Heart left ventricle (tissue), 16 donors: ENCODE data around the gene HS1BP3. TPM values are rescaled to one million over a fixed set of nuclear protein-coding genes. Genes with fewer than 3 reads are reported as not detected.

Source experiments
- ATAC-seq, 4 donors: fragments of 200-7000 bp; cut with Tn5 transposase; one replicate each; pipeline ENCODE4 v1.9.1; 2020 to 2022; ENCODE audit warnings: moderate library complexity in 4 of 4, mild to moderate bottlenecking in 3 of 4, moderate number of reproducible peaks in 1 of 4
- DNase-seq, 5 donors: peaks; one replicate each; pipeline ENCODE4 v3.0.0-alpha.2; 2020
- H3K27ac ChIP-seq, 12 donors: fragments of 200-600 bp; sonication (generic) in 4 of 12; one replicate each; pipeline versions ENCODE4 v1.5.0 to v1.8.0; 2016 to 2022; ENCODE audit warnings: mild to moderate bottlenecking in 2 of 12
- H3K27me3 ChIP-seq, 9 donors: fragments of 200-600 bp; sonication (generic) in 2 of 9; one replicate each; pipeline versions ENCODE4 v1.5.1 to v1.8.0; 2016 to 2022; ENCODE audit warnings: mild to moderate bottlenecking in 3 of 9
- H3K36me3 ChIP-seq, 9 donors: fragments of 200-600 bp; sonication (generic) in 2 of 9; one replicate each; pipeline versions ENCODE4 v1.5.0 to v1.8.0; 2018 to 2022; ENCODE audit warnings: mild to moderate bottlenecking in 2 of 9
- H3K4me1 ChIP-seq, 12 donors: fragments of 200-600 bp; sonication (generic) in 4 of 12; one replicate each; pipeline versions ENCODE4 v1.5.0 to v1.8.0; 2016 to 2022; ENCODE audit warnings: mild to moderate bottlenecking in 3 of 12
- H3K4me3 ChIP-seq, 12 donors: fragments of 200-600 bp; sonication (generic) in 4 of 12; one replicate each; pipeline versions ENCODE4 v1.5.0 to v1.8.0; 2017 to 2022; ENCODE audit warnings: mild to moderate bottlenecking in 9 of 12, moderate library complexity in 4 of 12
- H3K9me3 ChIP-seq, 12 donors: fragments of 200-600 bp; sonication (generic) in 4 of 12; one replicate each; pipeline versions ENCODE4 v1.5.0 to v1.8.0; 2016 to 2022; ENCODE audit warnings: mild to moderate bottlenecking in 1 of 12
- CTCF ChIP-seq, 12 donors: fragments of 200-600 bp; sonication (generic) in 4 of 12; IDR thresholded peaks; one replicate each; pipeline versions ENCODE4 v1.5.0 to v1.8.0; 2018 to 2022; ENCODE audit warnings: antibody characterized with exemption in 12 of 12, mild to moderate bottlenecking in 5 of 12
- POLR2A ChIP-seq, 2 donors: fragments of 450-650 bp; IDR thresholded peaks; one replicate each; pipeline ENCODE4 v1.6.1; 2017; ENCODE audit warnings: antibody characterized with exemption in 2 of 2, mild to moderate bottlenecking in 2 of 2, moderate library complexity in 2 of 2
- WGBS, 4 donors: extraction: QIAGEN DNeasy Blood & Tissue Kit in 2 of 4; methylation state at CpG; one replicate each; pipeline versions ENCODE4 v1.1.5 to v1.1.7; 2013 to 2018; 5-methylcytosine and 5-hydroxymethylcytosine counted together
- intact Hi-C, 10 donors: fragments of 100-400 bp; cut with DNase I; formaldehyde crosslinking; loops; one replicate each; pipeline versions ENCODE4 v1.11.1 to v1.14.2; 2022
- polyA plus RNA-seq, 2 donors: library from polyadenylated mRNA; stranded (reverse); fragments of 200-250 nt; gene quantifications; one replicate each; pipeline ENCODE4 v1.2.3, GENCODE V29; 2013
- total RNA-seq, 9 donors: library from RNA; depleted of rRNA in 2 of 9; stranded (reverse); fragments of >200 nt in 2 of 9; fragmentation: NEBNext Ultra II Directional in 3 of 9; extraction: Animal tissue kit (Norgen Biotek cat#: 25700) in 3 of 9; gene quantifications; one replicate each; pipeline versions ENCODE4 v1.1.0 to v1.2.4, GENCODE V29; 2016 to 2023
- donor health status: ischemic (EF 13 %, LVEDD 7.1; RV severe dilation, severe dysfunction).
- donor health status: healthy with polysubstance abuse.
- donor health status: DM: no; HTN: yes; CAD: no.
- donor health status: DM: no; HTN: no; CAD: no.
- donor health status: ischemic (EF 25% LVEDD 6.9; RV normal size, moderate dysfunction).
- donor health status: ischemic (EF 25% LVEDD 5.7; RV mildly dilated, moderate dysfunction).
- donor health status: healthy.
- donor health status: DM: yes; HTN: yes; CAD: no.
- donor health status: ischemic (EF 35%, LVEDD 5.7; RV mildly dilated, moderate dysfunction).
- donor health status: nonischemic (EF 11% LVEDD 7.7; RV severe dilation, severe dysfunction).
- donor health status: DM: yes; HTN: yes; CAD: no.
- donor health status: PGD.
- donor health status: ischemic (EF 29% LVEDD 5.4; RV normal size, mild dysfunction).
- donor health status: nonischemic (EF 23%, LVEDD 6.1; RV moderate dilation, normal function).

HS1BP3 gene
- total and polyA plus RNA-seq, 11 donors: 12.7 to 23.7 (median 21.0) TPM

- peak in 2 of 5 donors; percentile 11 to 33 for DNase-seq
- H3K36me3 ChIP-seq: peaks cover 0 to 40% (median 34%) of the 10 kb centered on the region in 9 donors
- H3K9me3 ChIP-seq: no peaks in the 10 kb centered on the region
- no peak for ATAC-seq
- H3K4me1 ChIP-seq: peaks cover 4 to 46% (median 32%) of the 10 kb centered on the region in 12 donors
- intact Hi-C loops: loop anchor here in 2 of 10 donors (10.0 kb wide), 2 partner anchors 512 to 542 kb away; no protein-coding TSS in a partner anchor
- 89 to 94% (median 91%) methylated on average over 3 of the region's 3 CpGs for WGBS, 4 donors
- H3K4me3 ChIP-seq: no peak overlapping the region
- TF ChIP-seq CTCF (IDR thresholded peaks at IDR 0.05) (no peak), POLR2A (IDR thresholded peaks at IDR 0.05) (no peak)
- H3K27ac ChIP-seq: no peak overlapping the region
- no peaks in the 10 kb centered on the region for H3K27me3 ChIP-seq
Observed at GRCh38 chr2:20647211-20647610, 3.7 kb downstream of the HS1BP3 start.

GRCh38 chr2:20646446-20646845 is 4.5 kb downstream of the HS1BP3 start:
- DNase-seq: peak in 3 of 5 donors; percentile 20 to 42 (median 27)
- TF ChIP-seq CTCF (IDR thresholded peaks at IDR 0.05): no peak
- Histone ChIP-seq H3K4me3 (no peak overlapping the region), H3K4me1 (peaks cover 4 to 48% (median 35%) of the 10 kb centered on the region in 12 donors), H3K36me3 (peaks cover 0 to 43% (median 37%) of the 10 kb centered on the region in 9 donors), H3K27ac (peak overlapping the region in 1 of 12 donors; percentile 25), H3K9me3 (no peaks in the 10 kb centered on the region), H3K27me3 (no peaks in the 10 kb centered on the region)
- 94 to 98% (median 96%) methylated on average over 18 to 20 of the region's 20 CpGs for WGBS, 4 donors
- intact Hi-C loops: loop anchor here in 2 of 10 donors (10.0 kb wide), 2 partner anchors 512 to 542 kb away; no protein-coding TSS in a partner anchor
- no peak for ATAC-seq

- intact Hi-C loops: loop anchor here in 2 of 10 donors (10.0 kb wide), 2 partner anchors 511 to 541 kb away; no protein-coding TSS in a partner anchor
- no peak for TF ChIP-seq CTCF (IDR thresholded peaks at IDR 0.05)
- no peak for TF ChIP-seq POLR2A (IDR thresholded peaks at IDR 0.05)
- ATAC-seq: no peak
- WGBS, 4 donors: 86 to 88% (median 87%) methylated on average over 10 of the region's 10 CpGs
- H3K27ac ChIP-seq: peak overlapping the region in 1 of 12 donors; percentile 24
- H3K36me3 ChIP-seq: peaks cover 0 to 50% (median 41%) of the 10 kb centered on the region in 9 donors
- no peak overlapping the region for H3K4me3 ChIP-seq
- peaks cover 9 to 53% (median 39%) of the 10 kb centered on the region in 12 donors for H3K4me1 ChIP-seq
- DNase-seq: peak in 2 of 5 donors; percentile 17 to 24
- no peaks in the 10 kb centered on the region for H3K9me3 ChIP-seq
- no peaks in the 10 kb centered on the region for H3K27me3 ChIP-seq
Observed at GRCh38 chr2:20645761-20646160, 5.1 kb downstream of the HS1BP3 start.

- peaks cover 0 to 53% (median 42%) of the 10 kb centered on the region in 9 donors for H3K36me3 ChIP-seq
- no peak overlapping the region for H3K4me3 ChIP-seq
- 91 to 95% (median 93%) methylated on average over 11 to 14 of the region's 14 CpGs for WGBS, 4 donors
- peak overlapping the region in 1 of 12 donors; percentile 24 for H3K27ac ChIP-seq
- no peaks in the 10 kb centered on the region for H3K9me3 ChIP-seq
- TF ChIP-seq CTCF (IDR thresholded peaks at IDR 0.05): no peak
- TF ChIP-seq POLR2A (IDR thresholded peaks at IDR 0.05): no peak
- no peaks in the 10 kb centered on the region for H3K27me3 ChIP-seq
- H3K4me1 ChIP-seq: peaks cover 9 to 53% (median 37%) of the 10 kb centered on the region in 12 donors
- DNase-seq: peak in 2 of 5 donors; percentile 18 to 54
- intact Hi-C loops: loop anchor here in 2 of 10 donors (10.0 kb wide), 2 partner anchors 510 to 540 kb away; no protein-coding TSS in a partner anchor
- no peak for ATAC-seq
Observed at GRCh38 chr2:20645301-20645701, 5.6 kb downstream of the HS1BP3 start.
